ENCODE data around the gene RASA2.
"Not testable (repeated sequence)": the region's sequence is repeated elsewhere in the genome, so short reads cannot be mapped to it uniquely, and the experiment has no call there.

Gene RASA2

DNA sequence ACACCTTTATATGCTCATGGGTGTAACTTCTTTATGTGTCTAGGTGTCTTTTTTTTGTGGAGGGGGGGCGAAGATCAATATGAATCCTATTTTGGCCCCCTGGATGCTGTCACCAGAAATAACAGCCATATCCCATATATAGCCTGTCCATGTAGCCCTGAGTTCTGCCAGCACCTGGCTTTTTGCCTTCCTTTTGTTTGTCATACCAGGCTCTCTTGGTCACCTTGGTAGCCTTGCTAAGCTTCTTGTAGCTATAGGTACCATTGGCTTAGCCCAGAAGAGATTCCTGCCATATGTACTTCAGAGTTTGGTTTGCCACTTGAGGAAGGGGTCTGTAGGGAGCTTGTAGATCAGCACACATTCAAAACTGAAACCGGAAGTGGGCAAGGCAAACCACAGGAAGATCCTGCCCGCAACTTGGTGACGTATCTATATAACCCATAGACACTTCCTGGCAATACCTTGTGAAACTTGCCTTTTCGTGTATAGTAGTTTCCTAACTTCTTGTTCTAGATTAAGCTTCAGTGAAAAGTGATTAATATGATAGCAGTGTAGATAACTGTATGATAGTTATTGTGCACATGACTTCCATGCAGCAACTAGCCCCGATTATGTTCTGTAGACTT lies 11.9 kb downstream of the RASA2 start:
- FAIRE-seq = no peak

DNA sequence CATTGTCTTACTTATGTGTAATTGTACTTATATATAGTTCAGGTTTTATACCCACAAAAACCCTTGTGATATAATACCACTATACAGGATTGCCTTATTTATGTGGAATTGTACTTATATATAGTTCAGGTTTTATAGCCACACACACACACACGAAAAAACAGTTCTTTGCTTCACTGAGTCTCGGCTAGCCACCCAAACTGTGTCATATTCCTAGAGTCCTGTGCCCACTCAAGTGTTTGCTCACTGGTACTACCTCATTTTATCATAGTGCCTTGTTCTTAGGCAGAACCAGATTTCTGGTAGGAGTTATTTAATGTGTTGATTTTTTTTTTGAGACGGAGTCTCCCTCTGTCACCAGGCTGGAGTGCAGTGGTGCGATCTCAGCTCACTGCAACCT lies 12.5 kb downstream of the RASA2 start:
- FAIRE-seq = no peak

DNA sequence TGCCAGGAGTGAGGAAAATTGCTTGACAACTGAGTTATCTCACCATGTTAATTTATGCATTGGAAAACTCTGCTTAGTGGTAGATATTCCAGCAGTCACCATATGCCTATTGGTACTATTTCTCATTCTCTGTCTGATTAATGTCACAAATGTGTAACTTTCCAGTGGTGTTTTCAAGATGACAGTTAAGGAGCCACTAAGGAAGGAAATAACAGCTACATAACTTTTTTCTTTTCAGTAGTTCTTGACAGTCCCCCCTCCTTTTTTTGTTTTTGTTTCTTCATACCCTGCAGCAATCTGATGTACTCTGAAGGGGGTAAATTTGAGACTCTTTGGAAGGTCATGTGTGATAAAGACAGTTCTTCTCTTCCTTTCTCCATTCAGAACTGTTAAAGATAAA lies 13.1 kb downstream of the RASA2 start:
- no peak for FAIRE-seq

DNA sequence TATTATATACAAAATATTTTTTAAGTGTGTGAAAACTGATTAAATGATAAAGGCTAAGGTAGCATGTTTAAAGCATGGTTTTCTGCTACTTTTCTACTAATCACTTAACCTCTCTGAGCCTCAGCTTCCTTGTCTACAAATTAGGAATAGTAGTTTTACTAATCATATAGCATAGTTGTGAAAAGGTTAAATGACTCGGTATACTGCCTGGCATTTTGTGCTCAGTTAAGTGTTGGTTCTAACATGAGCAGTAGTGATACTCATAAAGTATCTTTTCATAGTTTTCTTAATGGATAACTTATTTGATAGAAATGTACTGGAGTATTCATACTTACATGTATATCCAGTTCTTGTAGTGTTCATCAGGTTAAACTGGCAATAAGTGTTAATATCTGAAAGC lies 13.6 kb downstream of the RASA2 start:
- FAIRE-seq = no peak

DNA sequence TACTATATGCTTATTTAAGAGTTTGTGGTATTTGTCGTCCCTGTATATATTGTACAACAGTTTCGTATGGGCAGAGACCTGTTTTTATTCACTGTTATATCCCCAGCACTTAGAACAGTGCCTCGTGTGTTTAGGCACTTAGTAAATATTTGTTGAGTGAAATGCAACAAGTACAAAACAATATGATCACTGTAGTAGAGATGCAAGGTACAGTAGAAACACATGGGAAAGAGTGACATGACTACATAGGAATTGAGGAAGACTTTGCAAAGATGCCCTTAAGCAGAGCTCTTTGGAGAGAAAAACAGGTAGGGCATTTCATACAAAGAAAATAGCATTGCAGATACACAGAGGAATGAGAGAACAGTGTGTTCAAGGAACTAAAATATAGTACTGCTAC lies 18.3 kb downstream of the RASA2 start:
- FAIRE-seq = no peak

DNA sequence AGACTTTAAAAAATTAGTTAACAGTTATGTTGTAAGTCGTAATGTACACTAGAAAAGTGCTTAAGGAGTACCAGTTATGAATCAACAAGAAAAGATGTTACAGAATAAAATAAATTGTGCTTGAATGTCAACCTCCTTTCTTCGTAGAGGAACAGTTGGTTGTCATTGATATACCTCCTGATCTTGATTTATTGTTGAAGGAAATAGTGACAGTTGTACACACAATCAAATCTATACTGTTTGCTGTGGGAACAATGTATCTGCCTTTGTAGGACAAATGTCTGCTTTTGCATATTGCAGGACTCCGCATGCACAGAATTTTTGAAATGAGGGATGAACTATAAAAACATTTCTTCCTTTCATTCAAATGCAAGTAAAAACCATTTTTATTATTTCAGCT lies 19.2 kb downstream of the RASA2 start:
- no peak for FAIRE-seq

DNA sequence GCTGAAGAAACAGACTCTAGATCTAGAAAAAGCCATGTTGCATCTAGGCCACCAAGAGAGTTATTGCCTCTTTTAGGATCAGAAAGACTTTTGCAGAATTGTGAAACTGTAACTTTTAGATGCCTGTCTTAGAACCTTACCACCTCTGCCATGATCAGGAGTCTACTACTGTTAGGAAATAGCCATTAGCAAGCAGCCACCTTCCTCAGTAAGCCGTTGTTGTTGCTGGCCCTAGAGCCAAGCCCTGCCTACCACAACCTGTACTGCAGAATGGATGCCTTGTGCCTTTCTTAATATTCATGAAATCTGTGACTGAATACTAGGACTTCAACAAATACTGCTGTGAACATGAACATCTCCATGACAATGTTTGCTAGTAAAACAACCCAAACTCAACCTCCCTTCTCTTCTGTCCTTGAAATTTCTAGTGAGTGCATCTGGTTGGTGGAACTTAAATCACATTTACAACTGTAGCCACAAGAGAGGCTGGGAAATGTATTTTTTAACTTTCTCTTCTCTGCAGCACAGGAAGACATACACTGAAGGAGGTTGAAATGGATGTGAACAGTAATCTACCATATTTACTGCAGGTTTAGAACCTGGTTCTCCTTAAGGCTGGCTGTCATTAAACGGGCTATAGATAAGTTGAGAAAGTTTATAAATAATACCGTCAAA lies 20.7 kb downstream of the RASA2 start:
- no peak for FAIRE-seq

DNA sequence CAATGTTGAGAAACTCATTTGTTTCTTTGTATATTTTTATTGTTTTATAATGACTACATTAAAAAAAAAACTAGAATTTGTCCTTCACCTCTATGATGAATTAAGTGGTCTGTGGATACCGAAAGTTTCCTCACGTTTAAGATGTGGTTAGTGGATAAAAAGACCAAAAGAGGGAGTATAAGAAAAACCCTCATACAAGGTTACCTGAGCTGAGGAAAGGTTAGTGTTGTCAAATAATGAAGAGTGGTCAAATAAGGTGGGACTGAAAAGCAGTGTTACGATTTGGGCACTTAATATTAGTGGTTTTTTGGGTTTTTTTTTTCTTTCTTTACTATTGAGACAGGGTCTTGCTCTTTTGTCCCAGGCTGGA lies 21.2 kb downstream of the RASA2 start:
- no peak for FAIRE-seq

DNA sequence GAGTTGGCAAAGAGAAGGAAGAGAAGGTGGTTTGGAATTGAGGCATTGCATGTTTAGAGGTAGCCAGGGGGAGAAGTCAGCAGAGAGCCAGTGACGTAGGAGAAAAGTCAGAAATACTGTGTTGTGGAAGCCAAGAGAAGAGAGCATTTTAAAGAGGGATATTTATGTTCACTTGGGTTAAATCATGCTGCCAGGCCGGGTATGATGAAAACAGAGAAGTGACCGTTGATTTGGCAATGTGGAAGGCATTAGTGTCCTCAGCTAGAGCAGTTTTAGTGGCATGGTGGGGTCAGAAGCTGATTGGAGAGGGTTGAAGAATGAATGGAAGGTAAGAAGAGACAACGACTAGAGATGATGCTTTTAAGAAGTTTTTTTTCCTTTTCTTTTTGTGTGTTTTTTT lies 24.5 kb downstream of the RASA2 start:
- no peak for FAIRE-seq

DNA sequence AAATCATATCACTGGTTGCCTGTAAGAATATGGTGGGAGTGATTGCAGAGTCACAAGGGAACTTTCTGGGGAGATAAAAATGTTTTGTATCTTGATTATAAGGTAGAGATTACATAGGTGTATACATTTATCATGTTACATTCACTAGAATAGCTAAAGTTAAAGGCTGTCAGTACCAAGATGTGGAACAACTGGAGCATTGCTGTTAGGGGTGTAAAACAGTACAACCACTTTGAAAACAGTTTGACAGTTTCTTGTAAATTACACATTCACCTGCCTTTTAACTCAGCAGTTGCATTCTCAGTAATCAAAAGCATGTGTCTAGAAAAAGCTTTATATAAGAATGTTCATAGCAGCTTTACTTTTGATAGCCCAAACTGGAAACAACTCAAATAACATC lies 27.6 kb downstream of the RASA2 start:
- no peak for FAIRE-seq

DNA sequence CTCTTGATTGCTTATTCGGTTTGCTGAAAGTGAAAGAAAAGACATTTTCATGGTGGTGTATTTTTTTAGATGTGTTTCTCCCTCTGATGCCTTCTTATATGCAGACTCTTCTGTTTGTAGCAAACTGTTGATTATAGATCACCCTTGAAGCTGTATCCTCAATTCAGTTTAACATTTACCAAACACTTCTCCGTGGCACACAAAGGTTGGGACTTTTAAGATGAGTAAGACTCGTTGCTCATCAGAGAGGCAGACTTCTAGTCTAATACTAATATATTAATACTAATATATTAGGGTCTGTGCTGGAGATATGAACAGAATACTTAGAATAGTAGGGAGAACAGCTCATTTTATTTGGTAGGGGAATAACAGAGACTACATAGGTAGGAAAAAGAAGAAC lies 32.8 kb downstream of the RASA2 start:
- FAIRE-seq = no peak

DNA sequence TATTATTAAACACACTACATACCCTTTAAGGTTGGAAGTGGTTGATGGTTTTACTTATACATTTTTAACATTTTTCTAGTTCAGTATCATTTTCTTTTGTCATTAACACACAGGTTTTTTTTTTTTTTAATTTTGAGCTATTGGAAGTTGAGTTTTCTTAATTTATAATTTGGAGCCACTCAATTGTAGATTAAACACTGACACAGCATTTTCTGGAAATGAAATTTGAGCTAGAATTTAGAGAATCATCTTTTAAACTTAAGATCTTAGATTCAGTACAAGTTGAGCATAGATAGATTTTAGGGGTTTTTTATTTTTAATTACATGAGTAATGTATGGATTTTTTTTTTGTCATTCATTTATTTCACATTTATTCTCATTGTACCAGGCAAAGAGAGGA lies 35.0 kb downstream of the RASA2 start:
- no peak for FAIRE-seq

DNA sequence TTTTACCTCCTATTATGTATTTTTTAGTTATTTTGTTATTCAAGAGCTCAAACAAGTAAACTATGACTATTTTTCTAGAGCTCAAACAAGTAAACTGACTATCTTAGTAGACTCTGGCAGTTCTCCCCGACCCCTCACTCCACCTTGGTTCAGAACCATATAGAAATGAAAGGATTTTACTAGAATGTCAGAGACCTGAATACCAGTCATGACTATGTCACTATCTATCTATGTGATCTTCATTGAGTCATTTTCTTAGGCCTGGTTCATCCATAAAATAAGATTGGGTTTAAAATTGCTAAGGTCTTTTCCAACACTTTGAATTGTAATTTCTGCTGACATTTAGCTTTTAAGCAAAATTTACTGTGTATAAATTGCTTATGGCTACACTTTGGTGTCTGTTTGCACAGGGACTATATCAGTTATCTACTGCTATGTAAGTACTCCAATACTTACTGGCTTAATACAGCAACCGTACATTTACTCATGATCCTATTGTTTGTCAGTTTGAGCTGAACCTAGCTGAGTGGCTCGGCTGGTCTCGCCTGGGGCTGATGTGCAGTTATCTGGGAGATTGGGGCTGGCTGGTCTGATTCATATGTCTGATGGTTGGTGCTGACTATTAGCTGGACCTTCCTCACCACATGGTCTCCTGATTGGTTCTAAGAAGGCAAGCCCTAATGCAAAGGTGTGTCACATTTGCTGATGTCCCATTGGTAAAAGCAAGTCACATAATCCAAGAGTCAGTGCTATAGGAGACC lies 37.0 kb downstream of the RASA2 start:
- no peak for FAIRE-seq

DNA sequence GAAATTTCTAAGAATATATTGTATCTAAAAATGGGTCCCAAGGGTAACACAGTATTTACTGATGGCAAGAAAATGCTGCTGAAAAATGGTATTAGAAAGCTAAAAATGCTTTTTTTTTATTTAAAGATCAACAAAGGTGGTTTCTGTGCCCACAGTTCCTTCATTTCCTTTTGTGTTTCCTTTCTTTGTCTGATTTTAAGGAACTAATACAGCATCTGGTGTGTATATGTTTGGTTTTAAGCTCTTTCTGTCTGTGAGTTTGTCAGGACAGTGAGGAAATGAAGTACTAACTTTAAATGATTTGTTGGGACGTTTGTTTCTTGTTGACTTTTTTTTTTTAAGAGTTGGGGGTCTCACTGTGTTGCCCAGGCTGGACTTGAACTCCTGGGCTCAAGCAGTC lies 38.2 kb downstream of the RASA2 start:
- FAIRE-seq = no peak

DNA sequence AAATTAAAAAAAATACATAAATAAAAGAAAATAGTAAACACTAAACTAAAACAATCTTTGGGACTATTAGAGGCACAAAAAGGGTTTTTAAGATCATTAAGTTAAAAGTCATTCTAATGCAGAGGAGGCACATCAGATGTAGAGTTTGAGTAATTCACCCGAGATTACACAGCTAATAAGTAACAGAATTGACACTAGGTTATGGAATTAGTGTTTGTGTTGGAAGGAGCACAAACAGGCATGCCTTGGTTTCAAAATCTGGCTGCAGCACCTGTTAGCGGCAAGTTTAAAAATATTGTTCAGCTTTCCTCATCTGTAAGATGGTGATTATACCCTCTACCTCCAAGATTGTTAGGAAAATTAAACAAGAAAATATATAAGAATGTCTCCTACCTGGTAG lies 39.0 kb downstream of the RASA2 start:
- no peak for FAIRE-seq

DNA sequence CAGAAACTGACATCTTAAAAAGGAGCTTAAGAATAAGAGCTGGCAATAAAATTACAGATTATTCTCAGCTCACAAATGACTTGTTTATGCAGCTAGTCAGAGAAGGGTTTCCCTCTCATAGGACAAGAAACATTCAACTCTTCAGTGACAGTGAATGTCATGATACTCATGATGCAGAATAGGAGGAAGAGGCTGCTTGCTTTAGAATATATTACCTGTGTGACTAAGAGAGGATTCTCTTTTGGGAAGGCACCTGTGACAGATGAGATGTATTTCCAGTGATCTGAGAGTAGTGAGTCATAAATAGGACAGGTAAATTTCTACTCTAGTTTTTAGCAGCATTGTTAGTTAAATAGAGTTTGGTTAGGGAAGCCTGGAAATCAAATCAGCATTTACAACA lies 39.9 kb downstream of the RASA2 start:
- FAIRE-seq = no peak

DNA sequence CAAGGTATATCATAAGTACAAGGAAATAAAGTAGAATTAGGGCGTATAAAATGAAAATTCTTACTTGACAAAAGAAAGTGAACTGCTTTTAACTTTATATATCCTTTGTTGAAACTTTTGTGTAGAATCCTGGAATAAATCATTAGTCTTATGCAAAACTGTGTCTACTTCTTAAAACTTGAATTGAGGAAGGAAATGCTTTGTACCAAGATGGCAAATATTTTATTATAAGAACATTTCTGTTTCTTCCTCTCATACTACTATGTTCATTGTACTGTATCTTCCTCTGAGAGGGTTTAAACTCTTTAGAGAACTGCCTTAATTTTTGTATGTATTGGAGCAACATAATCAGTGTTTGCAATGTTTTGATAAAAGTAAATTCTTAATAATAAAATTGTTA lies 42.0 kb downstream of the RASA2 start:
- no peak for FAIRE-seq

DNA sequence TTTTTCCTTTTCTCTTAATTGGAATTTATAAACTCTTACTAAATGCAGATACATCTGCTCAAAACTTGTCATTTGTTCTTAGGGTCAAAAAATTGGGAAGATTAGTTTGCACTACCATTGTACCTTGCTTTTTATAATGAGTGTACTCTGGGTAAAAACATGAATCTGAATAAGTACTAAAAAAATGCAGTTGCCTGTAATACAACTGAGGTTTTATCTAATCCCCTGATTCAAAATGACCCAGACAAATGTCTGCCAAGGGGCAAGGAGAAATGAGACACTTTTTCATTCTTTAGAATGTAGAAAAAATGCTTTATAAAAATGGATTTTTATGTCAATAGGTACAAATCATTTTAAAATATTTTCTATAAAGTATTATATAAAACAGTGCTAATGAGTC lies 42.4 kb downstream of the RASA2 start:
- FAIRE-seq = no peak

DNA sequence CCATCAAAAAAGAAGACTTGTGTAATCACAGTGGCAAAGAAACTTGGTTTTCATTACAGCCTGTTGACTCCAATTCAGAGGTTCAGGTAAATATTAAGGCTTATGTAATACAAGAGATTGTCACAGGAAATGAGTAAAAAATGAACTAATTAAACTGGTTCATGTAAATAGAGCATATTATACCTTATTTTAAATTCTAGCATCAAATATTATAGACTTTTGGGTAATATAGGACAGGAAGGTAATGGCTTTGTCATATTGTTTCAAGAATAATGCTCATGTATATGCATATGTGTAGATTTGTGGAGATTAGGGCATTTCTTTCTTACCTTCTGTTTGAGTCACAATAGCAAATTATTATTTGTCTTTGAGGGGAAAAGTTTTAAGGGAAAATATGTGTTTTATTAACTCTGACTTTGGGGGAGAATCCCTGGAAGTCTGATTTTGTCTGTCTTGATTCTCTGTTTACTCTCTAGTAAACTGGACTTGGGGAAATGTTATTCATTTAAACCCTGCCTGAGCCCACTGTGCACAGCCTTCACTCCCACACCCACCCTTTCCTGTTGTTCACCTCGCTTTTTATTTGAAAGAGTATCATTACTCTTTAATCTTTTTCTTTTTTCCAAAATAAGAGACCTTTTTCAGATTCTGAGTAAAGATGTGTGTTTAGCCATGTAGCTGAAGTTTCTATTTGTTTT lies 43.0 kb downstream of the RASA2 start:
- no peak for FAIRE-seq

DNA sequence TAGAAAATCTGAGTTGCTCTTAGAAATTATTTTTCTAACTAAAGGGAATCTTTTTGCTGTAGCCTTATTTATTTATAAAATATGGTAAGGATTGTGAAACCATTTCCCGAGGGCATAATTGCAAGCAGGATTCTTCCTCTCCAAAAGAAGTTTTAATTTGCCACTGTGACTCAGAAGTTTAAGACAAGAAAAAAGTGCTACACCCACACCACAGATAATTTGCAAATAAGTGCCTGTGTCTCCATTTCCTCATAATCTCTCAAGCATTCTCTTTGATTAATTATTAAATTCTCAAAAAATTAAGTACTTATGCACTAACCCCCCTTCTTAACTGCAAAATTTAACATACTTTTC lies 43.6 kb downstream of the RASA2 start:
- FAIRE-seq = no peak

DNA sequence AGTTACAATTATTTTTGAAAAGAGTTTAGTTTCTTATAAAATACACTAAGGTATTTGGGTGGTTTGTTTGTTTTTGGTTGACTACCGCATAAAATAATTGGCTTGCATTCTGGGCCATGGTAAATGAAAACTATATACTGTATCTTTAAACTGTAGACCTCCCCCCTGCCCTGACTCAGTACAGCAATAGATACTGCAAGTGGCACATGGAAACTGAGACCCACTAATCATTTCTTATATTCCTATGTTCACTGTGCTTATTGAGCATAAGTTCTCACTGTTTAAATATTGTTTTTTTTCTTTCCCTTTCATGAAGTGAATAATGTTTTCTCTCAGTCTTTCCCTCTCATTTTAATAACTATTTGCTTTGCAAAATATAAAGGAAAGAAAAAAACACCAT lies 45.8 kb downstream of the RASA2 start:
- FAIRE-seq = no peak

DNA sequence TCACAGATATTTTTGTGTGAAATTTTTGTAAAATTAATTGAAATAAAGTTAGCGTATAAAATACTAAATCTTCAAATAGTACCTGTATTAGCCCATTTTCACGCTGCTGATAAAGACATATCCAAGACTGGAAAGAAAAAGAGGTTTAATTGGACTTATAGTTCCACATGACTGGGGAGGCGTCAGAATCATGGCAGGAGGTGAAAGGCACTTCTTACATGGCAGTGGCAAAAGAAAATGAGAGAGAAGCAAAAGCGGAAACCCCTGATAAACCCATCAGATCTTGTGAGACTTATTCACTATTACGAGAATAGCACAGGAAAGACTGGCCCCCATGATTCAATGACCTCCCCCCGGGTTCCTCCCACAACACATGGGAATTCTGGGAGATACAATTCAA lies 49.2 kb downstream of the RASA2 start:
- not testable (repeated sequence) for FAIRE-seq

DNA sequence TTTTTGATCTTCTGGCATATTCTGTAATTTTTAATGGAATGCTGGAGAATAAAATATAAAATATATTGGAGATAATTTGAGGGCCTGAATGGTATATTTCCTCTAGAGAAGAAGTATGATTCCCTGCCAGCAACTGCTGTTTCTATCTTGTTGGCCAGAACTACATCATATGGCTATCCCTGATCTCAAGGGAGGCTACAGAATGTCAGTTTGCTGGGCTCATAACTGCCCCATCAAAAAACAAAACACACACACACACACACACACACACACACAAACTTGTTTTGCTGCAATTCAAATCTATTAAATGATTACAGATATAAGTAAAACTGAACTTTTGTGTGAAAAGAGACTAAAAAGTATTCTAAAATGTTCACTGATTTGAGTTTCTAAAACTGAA lies 51.0 kb downstream of the RASA2 start:
- FAIRE-seq = no peak

Data from TTC549 (cell line).